ENCODE measurements around the gene SPATA21. TPM values are rescaled to one million over a fixed set of nuclear protein-coding genes. Genes with fewer than 3 reads are reported as not detected.
A peak's percentile ranks its signal among the peaks of the same experiment; 100 is the strongest.

SPATA21 gene
- total RNA-seq, 1 experiment from 2014 or later, result not detected

- no peak for ATAC-seq
- peak overlapping the region; percentile 79; the same call in 1 of the 2 replicates for H3K4me3 ChIP-seq (ENCODE audit: low read length)
- H3K9me2 ChIP-seq (replicated peaks; ENCODE audit: low read length), result no peaks in the 10 kb centered on the region
- H3K27ac ChIP-seq (ENCODE audit: low read length), result no peak overlapping the region
- H3F3A ChIP-seq (ENCODE audit: low read length, unreplicated experiment), result peaks cover 4% of the 10 kb centered on the region
- H3K4me2 ChIP-seq (ENCODE audit: low read length), result peak overlapping the region; percentile 99
- H3K36me3 ChIP-seq (ENCODE audit: low read depth, low read length), result no peaks in the 10 kb centered on the region
- intact Hi-C loops (cut with micrococcal nuclease), result loop anchor here (5.0 kb wide), 1 partner anchor 98 kb away; no protein-coding TSS in a partner anchor
- peaks cover 31% of the 10 kb centered on the region for H4K20me1 ChIP-seq (ENCODE audit: low read length)
- H2AFZ ChIP-seq (ENCODE audit: low read length), result no peak overlapping the region
- DNase-seq, result no peak
- peaks cover 34% of the 10 kb centered on the region for H3K4me1 ChIP-seq (ENCODE audit: insufficient read depth, low read length)
- no peak overlapping the region for H3K9ac ChIP-seq (ENCODE audit: low read length)
- BruUV-seq (replicated peaks), result no TSS peak
- ChIA-PET CTCF (no interaction called here), POLR2A (ENCODE audit: unreplicated experiment) (no interaction called here)
- peaks cover 72% of the 10 kb centered on the region for H3K79me2 ChIP-seq (ENCODE audit: low read length)
- no peaks in the 10 kb centered on the region for H3K9me3 ChIP-seq (ENCODE audit: low read length)
- no peak for TF ChIP-seq EZH2phosphoT487 (IDR thresholded peaks at IDR 0.05; ENCODE audit: borderline replicate concordance, low read length)
- TF ChIP-seq, protein P1, sequence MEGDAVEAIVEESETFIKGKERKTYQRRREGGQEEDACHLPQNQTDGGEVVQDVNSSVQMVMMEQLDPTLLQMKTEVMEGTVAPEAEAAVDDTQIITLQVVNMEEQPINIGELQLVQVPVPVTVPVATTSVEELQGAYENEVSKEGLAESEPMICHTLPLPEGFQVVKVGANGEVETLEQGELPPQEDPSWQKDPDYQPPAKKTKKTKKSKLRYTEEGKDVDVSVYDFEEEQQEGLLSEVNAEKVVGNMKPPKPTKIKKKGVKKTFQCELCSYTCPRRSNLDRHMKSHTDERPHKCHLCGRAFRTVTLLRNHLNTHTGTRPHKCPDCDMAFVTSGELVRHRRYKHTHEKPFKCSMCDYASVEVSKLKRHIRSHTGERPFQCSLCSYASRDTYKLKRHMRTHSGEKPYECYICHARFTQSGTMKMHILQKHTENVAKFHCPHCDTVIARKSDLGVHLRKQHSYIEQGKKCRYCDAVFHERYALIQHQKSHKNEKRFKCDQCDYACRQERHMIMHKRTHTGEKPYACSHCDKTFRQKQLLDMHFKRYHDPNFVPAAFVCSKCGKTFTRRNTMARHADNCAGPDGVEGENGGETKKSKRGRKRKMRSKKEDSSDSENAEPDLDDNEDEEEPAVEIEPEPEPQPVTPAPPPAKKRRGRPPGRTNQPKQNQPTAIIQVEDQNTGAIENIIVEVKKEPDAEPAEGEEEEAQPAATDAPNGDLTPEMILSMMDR (conservative IDR thresholded peaks at IDR 0.05; ENCODE audit: low read depth, low read length), result no peak
- no peak for TF ChIP-seq EZH2 (IDR thresholded peaks at IDR 0.05; ENCODE audit: low read length, unreplicated experiment)
- no peaks in the 10 kb centered on the region for H3K27me3 ChIP-seq (ENCODE audit: low read length)
Measured at GRCh38 chr1:16349847-16350406, 87.3 kb downstream of the SPATA21 start.

Other genes with a start within 250 kb of the SPATA21 start
- 13.8 and 28.1 TPM in 2 replicates for gene ARHGEF19, start 224.8 kb downstream of the SPATA21 start, total RNA-seq (2014; rRNA removed)
- 9.6 and 11.6 TPM in 2 replicates for gene CPLANE2, start 200.2 kb downstream of the SPATA21 start, total RNA-seq (2014; rRNA removed)
- 13.1 and 16.0 TPM in 2 replicates for gene FBXO42, start 84.9 kb downstream of the SPATA21 start, total RNA-seq (2014; rRNA removed)
- gene SZRD1, start 70.2 kb downstream of the SPATA21 start, total RNA-seq (2014; rRNA removed), result 119 and 136 TPM in 2 replicates
- gene NECAP2, start 3.3 kb upstream of the SPATA21 start, total RNA-seq (2014; rRNA removed), result 65.0 and 70.0 TPM in 2 replicates
- under 0.01 TPM in 2 replicates for gene RNU1-1, start 76.9 kb upstream of the SPATA21 start, total RNA-seq (2014; rRNA removed)
- gene NBPF1, start 176.1 kb upstream of the SPATA21 start, total RNA-seq (2014; rRNA removed), result 57.2 and 76.7 TPM in 2 replicates
- gene RNU1-3, start 229.5 kb upstream of the SPATA21 start, total RNA-seq (2014; rRNA removed), result under 0.01 TPM in 2 replicates

All from PC-3 (cell line).